Neural progenitor cell (in vitro differentiated cells): ENCODE measurements around the gene ZNF286A. TPM values are rescaled to one million over a fixed set of nuclear protein-coding genes. Genes with fewer than 3 reads are reported as not detected.
A peak's percentile ranks its signal among the peaks of the same experiment; 100 is the strongest.
"Not testable (repeated sequence)": the region's sequence is repeated elsewhere in the genome, so short reads cannot be mapped to it uniquely, and the experiment has no call there.

Source experiments
- DNase-seq: peaks from one replicate; pipeline ENCODE4 v3.0.0-alpha.2; 2016; ENCODE audit warnings: low spot score
- H2AFZ ChIP-seq: fragments of 200-600 bp; sonication (generic); replicated peaks from 2 replicates; pipeline ENCODE4 v1.6.1; 2016; ENCODE audit warnings: antibody characterized with exemption
- H3F3A ChIP-seq: fragments of 200-600 bp; sonication (generic); 2 replicates; pipeline ENCODE4 v1.6.1; 2016; ENCODE audit warnings: antibody characterized with exemption, low read depth
- H3K27ac ChIP-seq: fragments of 200-600 bp; sonication (generic); 2 replicates; pipeline ENCODE4 v1.5.1; 2016; ENCODE audit warnings: mild to moderate bottlenecking
- H3K27me3 ChIP-seq: fragments of 200-600 bp; sonication (generic); 2 replicates; pipeline ENCODE4 v1.6.1; 2016; ENCODE audit warnings: mild to moderate bottlenecking, moderate library complexity
- H3K36me3 ChIP-seq: fragments of 200-600 bp; sonication (generic); 2 replicates; pipeline ENCODE4 v1.5.1; 2016
- H3K4me1 ChIP-seq: fragments of 200-600 bp; sonication (generic); 2 replicates; pipeline ENCODE4 v1.6.1; 2016; ENCODE audit warnings: mixed run types
- H3K4me2 ChIP-seq: fragments of 200-600 bp; sonication (generic); 2 replicates; pipeline ENCODE4 v1.6.1; 2016
- H3K4me3 ChIP-seq: fragments of 200-600 bp; sonication (generic); 2 replicates; pipeline ENCODE4 v1.5.1; 2016
- H3K79me2 ChIP-seq: fragments of 200-600 bp; sonication (generic); 2 replicates; pipeline ENCODE4 v1.6.1; 2016; ENCODE audit warnings: low read depth
- H3K9ac ChIP-seq: fragments of 200-600 bp; sonication (generic); 2 replicates; pipeline ENCODE4 v1.6.1; 2016
- H3K9me3 ChIP-seq: fragments of 200-600 bp; sonication (generic); 2 replicates; pipeline ENCODE4 v1.5.1; 2016; ENCODE audit warnings: low read depth
- H4K20me1 ChIP-seq: fragments of 200-600 bp; sonication (generic); 2 replicates; pipeline ENCODE4 v1.6.1; 2016; ENCODE audit warnings: low read depth
- H3K27ac Mint-ChIP-seq: 3 replicates; pipeline ENCODE4 v1.8.0; 2021; ENCODE audit warnings: mixed read lengths
- H3K27me3 Mint-ChIP-seq: 2 replicates; pipeline ENCODE4 v1.8.0; 2022; ENCODE audit warnings: low read depth, mild to moderate bottlenecking, inconsistent platforms, moderate library complexity, mixed read lengths; ENCODE audit not compliant: insufficient read depth
- H3K36me3 Mint-ChIP-seq: 3 replicates; pipeline ENCODE4 v1.8.0; 2021; ENCODE audit warnings: mixed read lengths
- H3K4me1 Mint-ChIP-seq: 3 replicates; pipeline ENCODE4 v1.8.0; 2021; ENCODE audit warnings: mixed read lengths
- H3K4me3 Mint-ChIP-seq: 3 replicates; pipeline ENCODE4 v1.8.0; 2021; ENCODE audit warnings: mild to moderate bottlenecking, moderate library complexity, mixed read lengths
- H3K9me3 Mint-ChIP-seq: 3 replicates; pipeline ENCODE4 v1.8.0; 2020; ENCODE audit warnings: mixed read lengths
- CTCF ChIP-seq: fragments of 200-600 bp; sonication (generic); IDR thresholded peaks from 2 replicates; pipeline ENCODE4 v1.5.1; 2017; ENCODE audit warnings: antibody characterized with exemption, mild to moderate bottlenecking
- total RNA-seq: library from RNA; depleted of rRNA; stranded (reverse); fragments of >200 nt; gene quantifications from 2 replicates; pipeline ENCODE4 v1.2.3, GENCODE V29; 2015; ENCODE audit warnings: low replicate concordance

ZNF286A gene
- total RNA-seq, 1 donor from 2014 or later, result 216 TPM

- peak within 1 kb of the TSS; percentile 87 for H3K27ac Mint-ChIP-seq
- not testable (repeated sequence) for H3K27ac ChIP-seq
Measured at GRCh38 chr17:15683824-15684478, 15.6 kb upstream of the ZNF286A start, which contains the start of gene TRIM16. TRIM16 (minus strand) TSS chr17:15684311; CDS start chr17:15651609, 32,702 bp downstream.

GRCh38 chr17:15687494-15687893, 12.1 kb upstream of the ZNF286A start:
- peaks cover 11% of the 10 kb centered on the region for H3K4me1 Mint-ChIP-seq
- DNase-seq, H3K27me3 ChIP-seq, H3K9me3 Mint-ChIP-seq, H3K4me3 ChIP-seq, H4K20me1 ChIP-seq, H3K79me2 ChIP-seq, H3K36me3 ChIP-seq, H3K36me3 Mint-ChIP-seq, H3K9me3 ChIP-seq, H3K4me2 ChIP-seq, H3K4me3 Mint-ChIP-seq, H3K27me3 Mint-ChIP-seq, H3K4me1 ChIP-seq, H3K27ac ChIP-seq, H3F3A ChIP-seq, H2AFZ ChIP-seq, H3K9ac ChIP-seq, H3K27ac Mint-ChIP-seq: not testable (repeated sequence)

More at GRCh38 chr17:15683824-15684478, 15.6 kb upstream of the ZNF286A start, which contains the start of gene TRIM16:
- H3K4me3 Mint-ChIP-seq, result peak within 1 kb of the TSS; percentile 91
- not testable (repeated sequence) for H4K20me1 ChIP-seq, H3K36me3 ChIP-seq, H3K27me3 ChIP-seq, H3K9ac ChIP-seq, H3K9me3 ChIP-seq, H3F3A ChIP-seq, H3K27me3 Mint-ChIP-seq, H3K79me2 ChIP-seq, H3K36me3 Mint-ChIP-seq, H3K9me3 Mint-ChIP-seq, H3K4me1 ChIP-seq
- H3K4me2 ChIP-seq, result peak within 1 kb of the TSS; percentile 86
- DNase-seq, result peak; percentile 60
- peak within 1 kb of the TSS; percentile 98 for H2AFZ ChIP-seq
- H3K4me3 ChIP-seq, result peak within 1 kb of the TSS; percentile 77
- peaks cover 12% of the 10 kb centered on the region for H3K4me1 Mint-ChIP-seq
- peak; percentile 51 for TF ChIP-seq CTCF

GRCh38 chr17:15698967-15699366, 585 bp upstream of the ZNF286A start:
- H3K4me2 ChIP-seq, result peak overlapping the region; percentile 73
- not testable (repeated sequence) for H3K27me3 Mint-ChIP-seq
- H2AFZ ChIP-seq, result peak overlapping the region; percentile 70

GRCh38 chr17:15699937-15700336, 385 bp downstream of the ZNF286A start:
- peaks cover 22% of the 10 kb centered on the region for H3K36me3 Mint-ChIP-seq
- not testable (repeated sequence) for H4K20me1 ChIP-seq, H3K9me3 ChIP-seq, H3K27ac ChIP-seq, H3K4me1 Mint-ChIP-seq, H3K4me1 ChIP-seq, H3K27ac Mint-ChIP-seq, H2AFZ ChIP-seq, H3F3A ChIP-seq, H3K27me3 Mint-ChIP-seq, H3K27me3 ChIP-seq
- H3K79me2 ChIP-seq, result peaks cover 34% of the 10 kb centered on the region
- peak overlapping the region; percentile 63 for H3K4me3 ChIP-seq
- peaks cover 29% of the 10 kb centered on the region for H3K9me3 Mint-ChIP-seq
- peak; percentile 4 for DNase-seq
- peak overlapping the region; percentile 61 for H3K4me2 ChIP-seq
- peak overlapping the region; percentile 72 for H3K9ac ChIP-seq
- H3K36me3 ChIP-seq, result peaks cover 16% of the 10 kb centered on the region
- H3K4me3 Mint-ChIP-seq, result peak overlapping the region; percentile 88

More at GRCh38 chr17:15698967-15699366, 585 bp upstream of the ZNF286A start:
- not testable (repeated sequence) for H3K4me1 Mint-ChIP-seq, DNase-seq, H3K4me1 ChIP-seq, H3K27ac Mint-ChIP-seq, H3K9ac ChIP-seq, H3K9me3 ChIP-seq, H3K27ac ChIP-seq, H3F3A ChIP-seq, H3K27me3 ChIP-seq, H4K20me1 ChIP-seq
- Histone ChIP-seq H3K36me3 (peaks cover 14% of the 10 kb centered on the region), H3K4me3 (peak overlapping the region; percentile 38), H3K79me2 (peaks cover 30% of the 10 kb centered on the region)
- Mint-ChIP-seq H3K9me3 (peaks cover 26% of the 10 kb centered on the region), H3K36me3 (peaks cover 21% of the 10 kb centered on the region), H3K4me3 (peak overlapping the region; percentile 88)

GRCh38 chr17:15704239-15704638, 4.7 kb downstream of the ZNF286A start:
- not testable (repeated sequence) for H3K27ac ChIP-seq, H3K27me3 Mint-ChIP-seq, H3K4me2 ChIP-seq, H3K4me3 ChIP-seq, H3K4me3 Mint-ChIP-seq, H3F3A ChIP-seq, H4K20me1 ChIP-seq, H2AFZ ChIP-seq, H3K27ac Mint-ChIP-seq, DNase-seq, H3K27me3 ChIP-seq, H3K9ac ChIP-seq, H3K4me1 Mint-ChIP-seq, H3K4me1 ChIP-seq
- Mint-ChIP-seq H3K36me3 (peaks cover 56% of the 10 kb centered on the region), H3K9me3 (peaks cover 58% of the 10 kb centered on the region)
- Histone ChIP-seq H3K36me3 (peaks cover 58% of the 10 kb centered on the region), H3K9me3 (peaks cover 38% of the 10 kb centered on the region), H3K79me2 (peaks cover 55% of the 10 kb centered on the region)

- not testable (repeated sequence) for H3K4me3 Mint-ChIP-seq, H3K27ac ChIP-seq, H3K4me1 Mint-ChIP-seq, H3K4me3 ChIP-seq, H3K4me1 ChIP-seq, H4K20me1 ChIP-seq, H3K27me3 Mint-ChIP-seq, H3F3A ChIP-seq, H3K4me2 ChIP-seq, H2AFZ ChIP-seq, H3K27me3 ChIP-seq, H3K9ac ChIP-seq, H3K27ac Mint-ChIP-seq, DNase-seq
- Mint-ChIP-seq H3K36me3 (peaks cover 61% of the 10 kb centered on the region), H3K9me3 (peaks cover 63% of the 10 kb centered on the region)
- Histone ChIP-seq H3K9me3 (peaks cover 38% of the 10 kb centered on the region), H3K79me2 (peaks cover 53% of the 10 kb centered on the region), H3K36me3 (peaks cover 63% of the 10 kb centered on the region)
Measured at GRCh38 chr17:15704813-15705212, 5.3 kb downstream of the ZNF286A start.

- not testable (repeated sequence) for H3K4me2 ChIP-seq, H3K4me1 ChIP-seq, H3K4me3 ChIP-seq, H3F3A ChIP-seq, DNase-seq, H4K20me1 ChIP-seq, H3K27ac Mint-ChIP-seq, H3K27me3 Mint-ChIP-seq, H3K9ac ChIP-seq, H3K27ac ChIP-seq, H3K4me1 Mint-ChIP-seq, H3K4me3 Mint-ChIP-seq, H2AFZ ChIP-seq, H3K27me3 ChIP-seq
- H3K36me3 Mint-ChIP-seq, result peaks cover 61% of the 10 kb centered on the region
- peaks cover 25% of the 10 kb centered on the region for H3K79me2 ChIP-seq
- peaks cover 55% of the 10 kb centered on the region for H3K9me3 ChIP-seq
- H3K36me3 ChIP-seq, result peaks cover 80% of the 10 kb centered on the region
- peaks cover 61% of the 10 kb centered on the region for H3K9me3 Mint-ChIP-seq
Measured at GRCh38 chr17:15708879-15709278, 9.3 kb downstream of the ZNF286A start.
